Forelimb muscle (tissue), 1 donor: ENCODE results near the gene SMARCD2. TPM values are rescaled to one million over a fixed set of nuclear protein-coding genes. Genes with fewer than 3 reads are reported as not detected.
A peak's percentile ranks its signal among the peaks of the same experiment; 100 is the strongest.
"Not testable (repeated sequence)": the region's sequence is repeated elsewhere in the genome, so short reads cannot be mapped to it uniquely, and the experiment has no call there.

Source experiments
- DNase-seq: peaks from one replicate; pipeline ENCODE4 v3.0.0-alpha.2; 2013; ENCODE audit warnings: low read depth
- polyA plus RNA-seq: library from polyadenylated mRNA; unstranded; fragments of 120-200 nt; gene quantifications from one replicate; pipeline ENCODE4 v1.2.1, GENCODE V29; 2013; ENCODE audit not compliant: insufficient read length

SMARCD2 gene
- polyA plus RNA-seq = 23.5 TPM

DNA sequence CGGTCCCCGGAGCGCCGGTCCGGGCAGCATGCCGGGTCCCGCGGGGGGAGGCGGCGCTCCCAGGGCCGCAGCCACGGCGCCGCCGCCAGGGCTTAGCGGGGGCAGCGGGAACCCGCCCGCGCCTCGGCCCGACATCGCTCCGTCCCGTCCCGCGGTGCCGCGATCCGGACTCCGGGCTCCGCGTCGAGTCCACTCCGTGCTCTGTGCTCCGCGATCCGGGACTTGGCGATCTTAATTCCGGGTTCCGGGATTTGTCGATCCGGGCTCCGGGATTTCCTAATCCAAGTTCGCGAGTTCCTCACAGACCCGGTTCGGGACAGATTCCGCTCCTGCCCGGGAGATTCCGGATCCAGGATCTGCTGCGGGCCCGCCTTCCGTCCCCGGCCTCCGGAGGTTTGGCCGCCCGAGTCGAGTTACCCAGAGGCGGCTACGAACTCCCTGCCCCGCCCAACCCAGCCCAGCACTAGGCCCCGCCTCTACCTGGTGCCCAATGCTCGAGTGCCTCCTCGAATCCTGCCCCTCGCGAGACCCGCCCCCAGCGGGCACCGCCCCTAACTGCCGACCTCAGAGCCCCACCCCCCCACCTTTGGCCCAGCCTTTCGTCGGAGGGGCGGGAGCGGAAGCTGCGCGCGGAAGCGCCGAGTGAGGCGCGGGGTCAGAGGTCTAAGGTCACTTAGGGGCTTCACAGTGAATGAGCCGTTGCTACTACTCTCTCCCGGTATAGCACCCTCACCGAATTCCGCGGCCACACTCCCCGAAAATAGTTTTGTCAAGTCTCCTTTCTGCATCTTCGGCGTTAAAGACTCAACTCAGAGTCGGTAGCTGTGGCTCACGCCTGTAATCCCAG is at the start of gene SMARCD2:
SMARCD2 (minus strand) TSS at position 146 of the 847 bp plus-strand sequence; CDS start at position 135, 11 bp downstream.
- peak; percentile 91 for DNase-seq

GRCh38 chr17:63889026-63889848 is 46.8 kb upstream of the SMARCD2 start:
- not testable (repeated sequence) for DNase-seq

GRCh38 chr17:63885119-63885518 is 42.6 kb upstream of the SMARCD2 start:
- not testable (repeated sequence) for DNase-seq

DNA sequence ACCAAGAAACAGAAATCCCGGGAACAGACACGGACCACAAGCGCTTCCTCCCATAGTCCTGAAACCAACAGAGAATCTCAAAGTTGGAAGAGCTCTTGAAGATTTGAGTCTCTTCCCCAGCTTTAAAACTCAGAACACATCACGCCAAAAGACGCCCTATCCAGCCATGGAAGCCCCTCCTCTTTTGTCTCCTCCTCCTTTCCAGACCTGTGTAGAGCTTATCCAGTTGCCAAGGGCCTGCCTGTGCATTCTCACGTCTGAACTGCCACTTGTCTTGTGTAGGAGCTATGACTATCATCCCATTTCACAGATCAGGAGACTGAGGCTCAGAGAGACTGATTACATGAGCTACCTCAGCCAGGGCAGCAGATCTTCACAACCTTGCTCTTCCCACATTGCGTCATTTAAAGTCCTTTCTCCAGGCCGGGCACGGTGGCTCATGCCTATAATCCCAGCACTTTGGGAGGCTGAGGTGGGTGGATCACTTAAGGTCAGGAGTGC is 40.2 kb upstream of the SMARCD2 start:
- DNase-seq = not testable (repeated sequence)

- DNase-seq = no peak
Measured at GRCh38 chr17:63881935-63882601, 39.6 kb upstream of the SMARCD2 start, which contains the start of gene GH2. TSS of gene GH2 (minus strand) at chr17:63881944. CDS start at chr17:63881801, 143 bp downstream.

DNA sequence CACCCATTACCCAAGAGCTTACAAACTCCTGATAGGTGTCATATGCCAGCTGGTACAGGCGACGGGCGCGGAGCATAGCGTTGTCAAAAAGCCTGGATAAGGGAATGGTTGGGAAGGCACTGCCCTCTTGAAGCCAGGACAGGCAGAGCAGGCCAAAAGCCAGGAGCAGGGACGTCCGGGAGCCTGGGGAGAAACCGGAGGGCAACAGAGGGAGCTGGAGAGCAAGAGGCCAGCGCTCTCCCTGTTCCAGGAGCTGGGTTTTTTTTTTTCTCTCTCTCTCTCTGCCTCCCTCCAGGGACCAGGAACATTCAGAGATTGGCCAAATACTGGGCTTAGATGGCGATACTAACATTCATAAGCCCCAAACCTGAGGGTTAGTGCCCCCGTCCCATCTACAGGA is 38.9 kb upstream of the SMARCD2 start:
- DNase-seq = not testable (repeated sequence)

DNA sequence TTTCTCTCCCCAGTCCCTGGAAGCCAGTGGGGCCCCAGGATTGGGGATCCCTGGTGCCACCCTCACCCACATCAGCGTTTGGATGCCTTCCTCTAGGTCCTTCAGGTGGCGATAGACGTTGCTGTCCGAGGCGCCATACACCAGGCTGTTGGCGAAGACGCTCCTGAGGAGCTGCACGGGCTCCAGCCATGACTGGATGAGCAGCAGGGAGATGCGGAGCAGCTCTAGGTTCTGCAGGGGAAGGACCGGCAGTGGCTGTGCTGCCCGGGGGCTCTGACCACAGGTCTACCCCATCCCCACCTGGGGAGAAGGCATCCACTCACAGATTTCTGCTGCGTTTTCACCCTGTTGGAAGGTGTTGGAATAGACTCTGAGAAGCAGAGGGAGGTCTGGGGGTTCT is 38.2 kb upstream of the SMARCD2 start:
- no peak for DNase-seq

- not testable (repeated sequence) for DNase-seq
Measured at GRCh38 chr17:63878413-63878812, 35.9 kb upstream of the SMARCD2 start.

DNA sequence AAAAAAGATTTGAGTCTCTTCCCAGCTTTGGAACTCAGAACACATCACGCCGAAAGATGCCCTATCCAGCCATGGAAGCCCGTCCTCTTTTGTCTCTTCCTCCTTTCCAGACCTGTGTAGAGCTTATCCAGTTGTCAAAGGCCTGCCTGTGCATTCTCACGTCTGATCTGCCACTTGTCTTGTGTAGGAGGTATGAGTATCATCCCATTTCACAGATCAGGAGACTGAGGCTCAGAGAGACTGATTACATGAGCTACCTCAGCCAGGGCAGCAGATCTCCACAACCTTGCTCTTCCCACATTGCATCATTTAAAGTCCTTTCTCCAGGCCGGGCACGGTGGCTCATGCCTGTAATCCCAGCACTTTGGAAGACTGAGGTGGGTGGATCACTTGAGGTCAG is 32.2 kb upstream of the SMARCD2 start:
- DNase-seq = not testable (repeated sequence)

DNA sequence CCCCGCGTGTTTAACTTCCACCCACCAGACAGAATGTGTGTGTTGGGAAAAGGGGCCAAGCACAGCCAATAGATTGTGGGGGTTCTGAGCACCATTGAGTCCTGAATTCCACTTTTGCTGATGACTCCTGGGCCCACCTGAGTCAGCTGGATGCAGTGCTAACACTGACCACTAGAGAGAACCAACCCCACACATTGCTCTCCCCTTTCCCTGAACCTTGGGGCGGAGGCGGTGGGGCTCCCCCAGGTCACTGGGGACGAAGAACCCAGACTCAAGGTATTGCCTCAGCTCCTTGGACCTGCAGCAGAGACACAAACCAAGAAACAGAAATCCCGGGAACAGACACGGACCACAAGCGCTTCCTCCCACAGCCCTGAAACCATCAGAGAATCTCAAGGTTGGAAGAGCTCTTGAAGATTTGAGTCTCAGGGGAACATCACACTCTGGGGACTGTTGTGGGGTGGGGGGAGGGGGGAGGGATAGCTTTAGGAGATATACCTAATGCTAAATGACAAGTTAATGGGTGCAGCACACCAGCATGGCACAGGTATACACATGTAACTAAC is 31.7 kb upstream of the SMARCD2 start:
- not testable (repeated sequence) for DNase-seq

- DNase-seq = not testable (repeated sequence)
Measured at GRCh38 chr17:63873577-63873976, 31.1 kb upstream of the SMARCD2 start, which contains the start of gene CSH2. TSS of gene CSH2 (minus strand) at chr17:63873677. CDS start at chr17:63873614, 63 bp downstream.

GRCh38 chr17:63871646-63872365 is 29.3 kb upstream of the SMARCD2 start:
- not testable (repeated sequence) for DNase-seq

- not testable (repeated sequence) for DNase-seq
Measured at GRCh38 chr17:63870292-63870665, 27.8 kb upstream of the SMARCD2 start.

DNA sequence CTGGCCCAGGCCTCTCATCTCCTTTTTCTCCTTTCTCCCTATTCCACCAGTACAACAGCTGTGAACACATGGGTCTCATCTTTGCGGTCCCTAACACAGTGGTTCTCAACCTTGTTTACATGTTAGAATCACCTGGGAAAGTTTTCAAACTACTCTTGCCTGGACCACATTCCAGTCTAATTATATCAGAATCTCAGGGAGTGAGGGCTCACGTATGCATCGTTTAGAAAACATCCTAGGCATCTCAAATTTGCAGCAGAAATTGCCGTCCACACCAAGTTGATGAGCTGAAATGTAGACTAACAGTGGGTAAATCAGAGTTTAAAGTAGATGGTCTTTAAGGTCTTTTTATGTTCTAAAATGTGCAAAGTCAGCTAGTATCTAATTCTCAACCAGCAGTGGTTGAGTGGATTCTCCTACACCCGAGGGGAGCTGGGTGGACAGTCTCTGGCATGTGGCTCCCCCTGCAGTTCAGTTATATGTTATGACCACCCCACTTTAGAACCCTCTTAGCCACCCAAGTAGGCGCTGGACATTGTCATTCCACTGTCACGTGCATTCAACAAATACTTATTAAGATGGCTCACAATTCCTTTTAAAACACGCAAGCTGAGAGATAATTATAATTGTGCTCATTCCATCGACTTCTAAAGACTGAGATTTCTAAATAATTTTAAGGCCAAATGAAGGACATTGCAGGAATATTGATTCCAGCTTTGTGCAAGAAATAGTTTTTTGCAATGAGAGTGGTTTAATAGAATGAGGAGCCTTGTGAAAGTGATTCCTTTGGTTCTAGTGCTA is 27.2 kb upstream of the SMARCD2 start:
- not testable (repeated sequence) for DNase-seq

- DNase-seq = not testable (repeated sequence)
Measured at GRCh38 chr17:63866625-63867024, 24.1 kb upstream of the SMARCD2 start.

- no peak for DNase-seq
Measured at GRCh38 chr17:63859257-63859656, 16.8 kb upstream of the SMARCD2 start.

GRCh38 chr17:63856425-63856824 is 13.9 kb upstream of the SMARCD2 start:
- DNase-seq = not testable (repeated sequence)

GRCh38 chr17:63855185-63855584 is 12.7 kb upstream of the SMARCD2 start:
- no peak for DNase-seq

DNA sequence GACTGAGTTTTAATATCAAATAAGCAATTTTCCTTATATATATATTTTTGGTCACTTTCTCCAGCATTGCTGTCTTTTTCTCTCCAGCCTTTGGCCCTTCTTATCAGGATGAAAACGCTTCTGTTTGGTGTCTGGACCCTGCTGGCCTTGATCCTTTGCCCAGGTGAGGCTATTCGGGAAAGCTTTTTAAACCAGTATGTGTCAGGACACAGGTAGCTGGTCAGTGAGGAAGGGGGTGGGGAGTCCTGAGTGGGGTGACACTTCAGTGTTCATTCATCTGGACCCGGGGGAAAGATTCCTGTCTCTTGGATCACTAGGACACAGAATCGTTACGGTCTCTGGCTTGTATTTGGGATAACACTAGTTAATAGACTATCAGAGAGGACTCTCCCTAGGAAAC is 12.2 kb upstream of the SMARCD2 start:
- DNase-seq = no peak

- DNase-seq = no peak
Measured at GRCh38 chr17:63853260-63853659, 10.8 kb upstream of the SMARCD2 start.
